ENCODE measurements around the gene UBE2N. TPM values are rescaled to one million over a fixed set of nuclear protein-coding genes. Genes with fewer than 3 reads are reported as not detected.

UBE2N gene
- total and polyA plus RNA-seq, 7 experiments from 2014 or later = 76.6 to 180 (median 78.6) TPM

DNA sequence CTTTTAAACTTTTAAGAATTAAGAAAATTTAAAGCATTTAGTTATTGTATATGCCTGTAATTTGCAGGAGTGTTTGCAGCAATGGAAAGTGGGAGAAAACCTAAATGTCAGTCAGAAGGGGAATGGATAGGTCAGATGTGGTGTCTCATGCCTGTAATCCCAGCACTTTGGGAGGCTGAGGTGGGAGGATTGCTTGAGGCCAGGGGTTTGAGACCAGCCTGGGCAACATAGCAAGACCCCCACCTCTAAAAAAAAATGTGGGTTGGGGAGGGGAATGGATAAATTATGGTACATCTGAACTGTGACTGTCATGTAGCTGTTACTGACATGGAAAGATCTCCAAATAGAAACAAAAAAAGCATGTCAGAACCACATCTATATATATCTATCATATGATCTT lies 27.6 kb upstream of the UBE2N start:
- Histone ChIP-seq H3K4me3 (ENCODE audit: low read length) (no peak overlapping the region), H3K9me3 (ENCODE audit: control insufficient read depth in 2 of 3, low read length in 3 of 3) (no peaks in the 10 kb centered on the region), H3K4me1 (ENCODE audit: control insufficient read depth in 2 of 2, insufficient read depth in 2 of 2, low read length in 2 of 2) (peaks cover 8 to 10% of the 10 kb centered on the region in 2 donors), H3K36me3 (ENCODE audit: control insufficient read depth in 2 of 3, insufficient read depth in 3 of 3, low read length in 3 of 3) (peaks cover 0 to 15% (median 0%) of the 10 kb centered on the region in 3 experiments), H3K27ac (ENCODE audit: low read depth, low read length) (no peak overlapping the region), H3K27me3 (ENCODE audit: control insufficient read depth in 2 of 2, insufficient read depth in 2 of 2, low read length in 2 of 2) (no peaks in the 10 kb centered on the region)
- DNase-seq (no peak), ATAC-seq (no peak)
- intact Hi-C loops (cut with micrococcal nuclease) = loop anchor here (5.0 to 10.0 kb wide), 2 partner anchors 735 to 988 kb away; partner anchors contain the start of gene CEP83 (in 1 of the 2)
- H3K27me3 Mint-ChIP-seq = no peaks in the 10 kb centered on the region
- H3K9me3 Mint-ChIP-seq = no peaks in the 10 kb centered on the region
- POLR2A ChIA-PET = interaction anchor here (0.6 to 2.0 kb wide), 4 partner anchors 26 to 1521 kb away, joined by 3 to 6 read pairs (median 4); partner anchors contain the start of gene UBE2N
- peaks cover 27 to 55% (median 36%) of the 10 kb centered on the region in 7 donors for H3K4me1 Mint-ChIP-seq
- H3K27ac Mint-ChIP-seq = peak overlapping the region in 1 of 9 donors; percentile 34
- CTCF ChIA-PET = interaction anchor here (0.6 kb wide), 1 partner anchor 31 kb away, joined by 3 read pairs; no protein-coding TSS in a partner anchor
- peak overlapping the region in 9 of 10 donors; percentile 38 to 95 (median 64) for H3K4me3 Mint-ChIP-seq
- H3K36me3 Mint-ChIP-seq = peaks cover 6 to 17% (median 7%) of the 10 kb centered on the region in 5 donors

- H3K4me3 Mint-ChIP-seq = peak overlapping the region; percentile 85 to 96 (median 93)
- Histone ChIP-seq H3K4me3 (ENCODE audit: low read length) (peak overlapping the region; percentile 94), H3K27me3 (ENCODE audit: control insufficient read depth in 2 of 2, insufficient read depth in 2 of 2, low read length in 2 of 2) (no peaks in the 10 kb centered on the region), H3K36me3 (ENCODE audit: control insufficient read depth in 2 of 3, insufficient read depth in 3 of 3, low read length in 3 of 3) (peaks cover 0 to 13% (median 0%) of the 10 kb centered on the region in 3 experiments), H3K27ac (ENCODE audit: low read depth, low read length) (peak overlapping the region; percentile 85), H3K4me1 (ENCODE audit: control insufficient read depth in 2 of 2, insufficient read depth in 2 of 2, low read length in 2 of 2) (peaks cover 8 to 10% of the 10 kb centered on the region in 2 donors), H3K9me3 (ENCODE audit: control insufficient read depth in 2 of 3, low read length in 3 of 3) (no peaks in the 10 kb centered on the region)
- H3K36me3 Mint-ChIP-seq = peaks cover 6 to 14% (median 7%) of the 10 kb centered on the region in 5 donors
- no peaks in the 10 kb centered on the region for H3K9me3 Mint-ChIP-seq
- ATAC-seq (no peak), DNase-seq (peak in 1 of 9 donors; percentile 11)
- peak overlapping the region; percentile 90 to 98 (median 95) for H3K27ac Mint-ChIP-seq
- intact Hi-C loops (cut with micrococcal nuclease) = loop anchor here (5.0 to 10.0 kb wide), 2 partner anchors 737 to 989 kb away; partner anchors contain the start of gene CEP83 (in 1 of the 2)
- POLR2A ChIA-PET = interaction anchor here (1.0 to 3.1 kb wide), 9 partner anchors 21 to 795 kb away, joined by 3 to 16 read pairs (median 4); partner anchors contain the start of genes CRADD and UBE2N
- H3K27me3 Mint-ChIP-seq = no peaks in the 10 kb centered on the region
- peaks cover 28 to 51% (median 36%) of the 10 kb centered on the region in 7 donors for H3K4me1 Mint-ChIP-seq
- CTCF ChIA-PET = interaction anchor here (0.5 to 1.8 kb wide), 7 partner anchors 9 to 481 kb away, joined by 3 to 8 read pairs (median 3); no protein-coding TSS in a partner anchor
Observed at GRCh38 chr12:93468008-93468371, 26.2 kb upstream of the UBE2N start.

- peaks cover 0 to 13% (median 0%) of the 10 kb centered on the region in 3 experiments for H3K36me3 ChIP-seq (ENCODE audit: control insufficient read depth in 2 of 3, insufficient read depth in 3 of 3, low read length in 3 of 3)
- H3K4me3 Mint-ChIP-seq = peak within 1 kb of the TSS; percentile 85 to 96 (median 93)
- POLR2A ChIA-PET = interaction anchor here (0.6 to 3.1 kb wide), 13 partner anchors 21 to 795 kb away, joined by 3 to 16 read pairs (median 4); partner anchors contain the start of genes CRADD and UBE2N
- no peaks in the 10 kb centered on the region for H3K9me3 Mint-ChIP-seq
- H3K27ac ChIP-seq (ENCODE audit: low read depth, low read length) = peak within 1 kb of the TSS; percentile 85
- H3K27ac Mint-ChIP-seq = peak within 1 kb of the TSS; percentile 90 to 98 (median 95)
- DNase-seq = peak; percentile 86 to 96 (median 94)
- no peaks in the 10 kb centered on the region for H3K27me3 Mint-ChIP-seq
- peaks cover 8 to 10% of the 10 kb centered on the region in 2 donors for H3K4me1 ChIP-seq (ENCODE audit: control insufficient read depth in 2 of 2, insufficient read depth in 2 of 2, low read length in 2 of 2)
- CTCF ChIA-PET = interaction anchor here (0.5 to 1.8 kb wide), 6 partner anchors 9 to 480 kb away, joined by 3 to 8 read pairs (median 4); no protein-coding TSS in a partner anchor
- peaks cover 28 to 48% (median 36%) of the 10 kb centered on the region in 7 donors for H3K4me1 Mint-ChIP-seq
- H3K36me3 Mint-ChIP-seq = peaks cover 6 to 14% (median 7%) of the 10 kb centered on the region in 5 donors
- intact Hi-C loops (cut with micrococcal nuclease) = loop anchor here (1.0 to 10.0 kb wide), 15 partner anchors 19 to 1750 kb away; partner anchors contain the start of genes CRADD (in 2 of the 2), NUDT4 (in 2 of the 2), CEP83 (in 1 of the 2) and EEA1 (in 1 of the 2)
- H3K9me3 ChIP-seq (ENCODE audit: control insufficient read depth in 2 of 3, low read length in 3 of 3) = no peaks in the 10 kb centered on the region
- no peaks in the 10 kb centered on the region for H3K27me3 ChIP-seq (ENCODE audit: control insufficient read depth in 2 of 2, insufficient read depth in 2 of 2, low read length in 2 of 2)
- ATAC-seq = peak; percentile 97
- peak within 1 kb of the TSS; percentile 94 for H3K4me3 ChIP-seq (ENCODE audit: low read length)
Observed at GRCh38 chr12:93467351-93468007, 25.7 kb upstream of the UBE2N start, which contains the start of gene MRPL42. TSS of gene MRPL42 (plus strand) at chr12:93467514. CDS start at chr12:93469286, 1,772 bp downstream.

DNA sequence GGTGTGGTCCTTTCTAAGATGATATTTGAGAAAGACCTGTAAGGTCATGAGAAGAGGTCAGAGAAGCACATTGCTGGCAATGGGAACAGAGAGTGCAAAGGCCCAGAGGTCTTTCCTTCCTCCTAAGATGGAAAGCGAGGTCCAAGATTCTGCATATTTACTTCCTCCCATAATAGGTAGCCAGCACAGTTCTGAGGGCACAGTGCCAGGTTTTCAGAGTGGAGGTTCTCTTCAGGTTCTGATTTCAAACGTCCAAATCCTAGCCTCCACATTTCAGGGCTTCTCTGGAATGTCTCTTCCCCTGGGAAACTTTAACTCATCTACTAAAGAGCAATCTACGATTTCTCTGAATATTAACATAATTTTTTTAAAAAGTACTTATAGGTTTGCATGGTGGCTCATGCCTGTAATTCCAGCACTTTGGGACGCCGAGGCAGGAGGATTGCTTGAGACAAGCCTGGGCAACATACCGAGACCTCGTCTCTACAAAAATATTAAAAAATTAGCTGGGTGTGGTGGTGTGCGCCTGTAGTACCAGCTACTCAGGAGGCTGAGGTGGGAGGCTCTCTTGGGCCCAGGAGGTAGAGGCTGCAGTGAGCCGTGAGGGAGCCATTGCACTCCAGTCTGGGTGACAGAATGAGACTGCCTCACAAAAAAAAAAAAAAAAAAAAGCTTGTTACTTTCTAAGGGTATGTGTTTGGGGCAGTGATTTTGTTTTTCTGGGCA lies 25.0 kb upstream of the UBE2N start:
- Mint-ChIP-seq H3K4me3 (peak overlapping the region; percentile 85 to 96 (median 93)), H3K27ac (peak overlapping the region; percentile 90 to 98 (median 95)), H3K9me3 (no peaks in the 10 kb centered on the region), H3K27me3 (no peaks in the 10 kb centered on the region), H3K4me1 (peaks cover 28 to 44% (median 36%) of the 10 kb centered on the region in 7 donors), H3K36me3 (peaks cover 6 to 14% (median 7%) of the 10 kb centered on the region in 5 donors)
- DNase-seq (no peak), ATAC-seq (no peak)
- Histone ChIP-seq H3K9me3 (ENCODE audit: control insufficient read depth in 2 of 3, low read length in 3 of 3) (no peaks in the 10 kb centered on the region), H3K4me1 (ENCODE audit: control insufficient read depth in 2 of 2, insufficient read depth in 2 of 2, low read length in 2 of 2) (peaks cover 8 to 10% of the 10 kb centered on the region in 2 donors), H3K27ac (ENCODE audit: low read depth, low read length) (peak overlapping the region; percentile 85), H3K36me3 (ENCODE audit: control insufficient read depth in 2 of 3, insufficient read depth in 3 of 3, low read length in 3 of 3) (peaks cover 0 to 9% (median 0%) of the 10 kb centered on the region in 3 experiments), H3K27me3 (ENCODE audit: control insufficient read depth in 2 of 2, insufficient read depth in 2 of 2, low read length in 2 of 2) (no peaks in the 10 kb centered on the region), H3K4me3 (ENCODE audit: low read length) (peak overlapping the region; percentile 94)
- ChIA-PET POLR2A (interaction anchor here (0.6 to 3.1 kb wide), 10 partner anchors 19 to 796 kb away, joined by 3 to 16 read pairs (median 4); partner anchors contain the start of gene UBE2N), CTCF (interaction anchor here (0.7 to 1.2 kb wide), 3 partner anchors 17 to 1520 kb away, joined by 3 to 5 read pairs (median 3); no protein-coding TSS in a partner anchor)
- intact Hi-C loops (cut with micrococcal nuclease) = loop anchor here (1.0 to 10.0 kb wide), 15 partner anchors 18 to 1751 kb away; partner anchors contain the start of genes CRADD (in 2 of the 2), NUDT4 (in 2 of the 2), CEP83 (in 1 of the 2) and EEA1 (in 1 of the 2)

DNA sequence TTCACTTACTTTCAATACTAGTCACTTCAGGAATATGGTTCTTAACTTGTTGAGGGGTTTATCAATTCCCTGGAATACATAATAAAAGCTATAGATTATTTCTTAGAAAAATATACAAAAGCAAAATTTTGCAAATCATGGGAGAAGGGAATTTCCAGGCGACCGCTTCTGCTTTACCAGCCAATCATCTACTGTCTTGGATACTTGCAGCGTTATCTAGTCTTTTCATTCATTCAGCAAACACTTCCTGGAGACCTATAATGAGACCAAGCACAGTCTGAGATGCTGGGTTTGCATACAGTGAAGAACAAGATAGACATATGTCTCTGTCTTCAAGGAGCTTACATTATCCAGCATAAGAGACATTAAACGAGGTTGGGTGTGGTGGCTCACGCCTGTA lies 24.1 kb upstream of the UBE2N start:
- H3K27me3 ChIP-seq (ENCODE audit: control insufficient read depth in 2 of 2, insufficient read depth in 2 of 2, low read length in 2 of 2) = no peaks in the 10 kb centered on the region
- H3K4me3 ChIP-seq (ENCODE audit: low read length) = no peak overlapping the region
- ChIA-PET POLR2A (interaction anchor here (1.1 to 3.1 kb wide), 5 partner anchors 9 to 27 kb away, joined by 3 to 16 read pairs (median 5); partner anchors contain the start of gene UBE2N), CTCF (no interaction called here)
- H3K9me3 ChIP-seq (ENCODE audit: control insufficient read depth in 2 of 3, low read length in 3 of 3) = no peaks in the 10 kb centered on the region
- Mint-ChIP-seq H3K9me3 (no peaks in the 10 kb centered on the region), H3K4me1 (peaks cover 26 to 41% (median 36%) of the 10 kb centered on the region in 7 donors), H3K36me3 (peaks cover 4 to 12% (median 6%) of the 10 kb centered on the region in 5 donors), H3K27me3 (no peaks in the 10 kb centered on the region), H3K4me3 (peak overlapping the region in 6 of 10 donors; percentile 33 to 68 (median 51)), H3K27ac (peak overlapping the region in 3 of 9 donors; percentile 31 to 97 (median 71))
- intact Hi-C loops (cut with micrococcal nuclease) = loop anchor here (5.0 to 10.0 kb wide), 2 partner anchors 739 to 991 kb away; partner anchors contain the start of gene CEP83 (in 1 of the 2)
- peaks cover 8 to 10% of the 10 kb centered on the region in 2 donors for H3K4me1 ChIP-seq (ENCODE audit: control insufficient read depth in 2 of 2, insufficient read depth in 2 of 2, low read length in 2 of 2)
- DNase-seq (no peak), ATAC-seq (no peak)
- no peak overlapping the region for H3K27ac ChIP-seq (ENCODE audit: low read depth, low read length)
- peaks cover 0 to 6% (median 0%) of the 10 kb centered on the region in 3 experiments for H3K36me3 ChIP-seq (ENCODE audit: control insufficient read depth in 2 of 3, insufficient read depth in 3 of 3, low read length in 3 of 3)

Measured in naive thymus-derived CD4-positive, alpha-beta T cell (primary cell).